EL (cell line): ENCODE measurements around the gene EPX.
"Not testable (repeated sequence)": the region's sequence is repeated elsewhere in the genome, so short reads cannot be mapped to it uniquely, and the experiment has no call there.

Experiments used
- DNase-seq: peaks from one replicate; pipeline ENCODE4 v3.0.0-alpha.2; 2016

The EPX gene

GRCh38 chr17:58192612-58193011 is at the start of gene EPX:
EPX (plus strand) TSS chr17:58192726; CDS start chr17:58192847, 121 bp downstream.
- no peak for DNase-seq

GRCh38 chr17:58143335-58143734 is 49.2 kb upstream of the EPX start:
- DNase-seq: not testable (repeated sequence)

DNA sequence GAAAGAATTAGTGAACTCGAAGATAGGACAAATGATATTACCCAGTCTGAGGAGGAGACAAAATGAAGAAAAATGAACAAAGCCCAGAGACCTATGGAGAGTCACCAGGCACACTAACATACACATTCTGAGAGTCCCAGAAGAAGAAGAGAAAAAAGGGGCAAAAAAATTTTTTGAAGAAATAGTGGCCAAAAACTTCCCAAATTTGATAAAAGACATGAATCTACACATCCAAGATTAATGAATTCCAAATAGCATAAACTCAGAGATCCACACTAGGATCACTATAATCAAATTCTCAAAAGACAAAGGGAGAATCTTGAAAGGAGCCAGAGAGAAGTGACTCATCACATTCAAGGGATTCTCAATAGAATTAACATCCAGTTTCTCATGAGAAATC is 47.7 kb upstream of the EPX start:
- DNase-seq: no peak

- no peak for DNase-seq
Measured at GRCh38 chr17:58147930-58148434, 44.5 kb upstream of the EPX start, which contains the start of gene OR4D1. OR4D1 (plus strand) TSS chr17:58148384; CDS start chr17:58155154, 6,770 bp downstream.

GRCh38 chr17:58148609-58149008 is 43.9 kb upstream of the EPX start:
- no peak for DNase-seq

DNA sequence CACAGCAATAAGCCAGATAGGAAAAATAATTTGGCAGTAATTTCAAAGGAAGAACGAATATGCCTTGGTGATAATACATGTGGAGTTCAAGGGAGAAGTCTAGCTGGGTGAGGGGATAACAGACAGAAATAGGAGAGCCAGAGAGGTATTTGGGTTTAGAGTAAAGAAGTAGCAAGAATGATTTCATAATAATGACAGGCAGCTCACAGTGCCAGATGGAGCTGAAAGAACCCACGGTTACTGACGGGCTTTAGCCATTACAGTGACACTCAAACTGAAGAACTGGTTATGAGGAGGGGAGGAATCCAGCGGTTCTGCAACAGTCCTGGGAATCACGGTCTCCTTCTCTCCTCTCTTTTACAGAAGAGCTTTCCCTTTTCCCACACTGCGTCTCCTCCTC is 42.1 kb upstream of the EPX start:
- DNase-seq: no peak

GRCh38 chr17:58153046-58153445 is 39.5 kb upstream of the EPX start:
- no peak for DNase-seq

DNA sequence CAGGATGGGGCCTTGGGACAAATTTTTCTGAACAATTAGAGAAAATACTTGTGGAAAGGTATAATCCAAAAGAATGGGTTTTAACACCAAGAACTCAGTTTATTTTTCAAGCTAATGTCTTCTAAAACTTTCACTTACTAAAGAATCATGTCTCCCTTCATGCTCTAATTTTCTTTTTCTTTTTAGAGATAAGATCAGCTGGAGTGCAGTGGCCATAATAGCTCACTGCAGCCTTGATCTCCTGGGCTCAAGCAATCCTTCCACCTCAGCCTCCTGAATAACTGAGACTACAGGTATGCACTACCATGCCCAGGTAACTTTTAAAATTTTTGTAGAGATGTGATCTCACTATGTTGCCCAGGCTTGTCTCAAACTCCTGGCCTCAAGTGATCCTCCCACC is 38.9 kb upstream of the EPX start:
- DNase-seq: no peak

DNA sequence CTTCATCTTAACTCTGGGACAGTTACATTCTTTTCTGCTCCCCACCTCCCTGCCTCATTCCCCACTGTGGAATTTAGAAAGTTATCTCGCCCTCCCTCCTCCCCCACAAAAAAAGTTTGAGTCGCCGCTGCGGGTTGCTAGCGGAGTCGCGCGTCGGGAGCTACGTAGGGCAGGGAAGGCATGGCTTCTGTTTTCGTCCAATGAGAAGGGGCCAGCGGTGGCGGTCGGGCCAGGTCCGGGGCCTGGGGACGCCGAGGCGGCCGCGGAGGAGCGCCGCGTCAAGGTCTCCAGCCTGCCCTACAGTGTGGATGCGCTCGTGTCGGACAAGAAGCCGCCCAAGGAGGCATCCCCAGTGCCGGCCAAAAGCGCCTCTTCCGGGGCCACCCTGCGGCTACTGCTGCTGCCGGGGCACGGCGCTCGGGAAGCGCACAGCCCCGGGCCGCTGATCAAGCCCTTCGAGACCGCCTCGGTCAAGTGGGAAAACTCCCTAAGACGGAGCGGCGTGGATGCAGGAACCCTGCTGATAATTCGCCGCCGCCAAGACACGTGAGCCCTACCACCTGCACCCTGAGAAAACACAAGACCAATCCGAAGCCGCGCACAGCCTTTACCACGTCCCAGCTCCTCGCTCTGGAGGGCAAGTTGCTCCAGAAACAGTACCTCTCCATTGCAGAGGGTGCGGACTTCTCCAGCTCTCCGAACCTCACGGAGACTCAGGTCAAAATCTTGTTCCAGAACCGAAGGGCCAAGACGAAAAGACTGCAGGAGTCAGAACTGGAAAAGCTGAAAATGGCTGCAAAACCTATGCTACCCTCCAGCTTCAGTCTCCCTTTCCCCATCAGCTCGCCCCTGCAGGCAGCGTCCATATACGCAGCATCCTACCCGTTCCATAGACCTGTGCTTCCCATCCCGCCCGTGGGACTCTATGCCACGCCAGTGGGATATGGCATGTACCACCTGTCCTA is 35.4 kb upstream of the EPX start:
- peak; percentile 5 for DNase-seq

- DNase-seq: no peak
Measured at GRCh38 chr17:58158181-58158580, 34.3 kb upstream of the EPX start.

- no peak for DNase-seq
Measured at GRCh38 chr17:58161566-58161965, 31.0 kb upstream of the EPX start.

- no peak for DNase-seq
Measured at GRCh38 chr17:58165981-58166380, 26.5 kb upstream of the EPX start.

GRCh38 chr17:58166682-58167081 is 25.8 kb upstream of the EPX start, which contains the start of gene OR4D2:
OR4D2 (plus strand) TSS chr17:58166982; CDS start chr17:58169656, 2,674 bp downstream.
- no peak for DNase-seq

DNA sequence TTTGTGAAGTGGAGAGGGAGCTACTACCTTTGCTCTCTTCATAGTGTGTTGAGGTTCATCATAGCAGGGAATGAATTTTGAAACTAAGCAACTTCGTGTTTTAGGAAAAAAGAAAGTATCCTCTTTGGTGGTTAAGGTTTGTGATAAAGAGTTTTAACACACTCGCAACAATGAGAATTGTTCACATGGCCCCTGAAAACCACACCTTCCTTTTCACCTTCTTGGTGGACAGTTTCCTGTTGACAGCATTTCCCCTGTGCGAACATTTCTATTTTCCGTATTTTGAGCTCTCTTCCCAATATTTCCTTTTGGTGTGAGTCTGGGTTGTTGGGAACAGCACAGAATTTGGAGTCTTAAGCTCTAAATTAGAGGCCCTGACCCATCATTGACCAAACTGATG is 21.9 kb upstream of the EPX start:
- DNase-seq: no peak

DNA sequence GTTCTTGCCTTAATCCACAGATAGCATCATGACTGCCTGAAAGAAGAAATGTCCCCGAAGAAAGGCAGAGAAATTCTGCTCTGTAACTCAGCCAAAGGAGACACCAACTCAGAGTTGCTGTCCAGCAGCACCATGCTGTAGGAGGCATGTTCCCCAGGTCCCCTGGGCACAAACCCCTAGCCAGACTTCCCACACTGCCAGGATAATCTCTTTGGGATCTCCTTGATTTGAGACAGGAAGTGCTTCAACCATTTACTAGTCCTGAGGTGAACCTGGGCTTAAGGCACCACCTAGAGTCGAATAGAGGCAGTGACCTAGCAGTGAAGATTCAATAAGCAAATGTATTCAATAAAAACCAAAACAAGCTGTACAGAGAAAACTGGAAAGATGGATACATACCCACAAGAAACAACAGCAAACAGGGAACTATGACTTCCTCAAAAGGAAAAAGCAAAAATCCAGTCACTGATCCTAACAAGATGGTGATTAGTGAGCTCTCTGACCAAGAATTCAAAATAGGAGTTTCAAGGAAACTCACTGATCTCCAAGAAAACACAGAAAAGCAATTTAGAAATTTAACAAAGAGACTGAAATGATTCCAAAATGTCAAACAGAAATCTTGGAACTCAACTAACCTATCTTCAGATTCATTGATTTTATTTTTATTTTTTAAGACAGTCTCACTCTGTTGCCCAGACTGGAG is 20.0 kb upstream of the EPX start:
- peak; percentile 34 for DNase-seq

DNA sequence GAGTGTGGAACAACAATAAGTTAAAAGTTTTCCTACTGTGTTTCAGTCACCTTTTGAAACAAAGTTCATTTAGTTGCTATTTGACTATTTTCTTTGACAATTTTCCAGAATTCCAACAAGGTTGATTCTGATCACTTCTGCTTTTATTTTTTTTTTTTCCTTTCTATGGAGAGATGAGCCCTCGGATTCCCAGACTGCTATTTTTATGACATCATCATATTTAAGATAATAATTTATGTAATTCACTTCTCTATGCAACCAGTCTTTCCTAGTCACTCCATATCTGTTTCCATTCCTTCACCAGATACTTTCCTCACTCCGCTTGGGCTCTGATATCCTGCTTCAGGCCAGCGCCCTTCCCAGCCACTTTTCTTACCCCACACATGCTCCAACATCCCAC is 17.7 kb upstream of the EPX start:
- no peak for DNase-seq

DNA sequence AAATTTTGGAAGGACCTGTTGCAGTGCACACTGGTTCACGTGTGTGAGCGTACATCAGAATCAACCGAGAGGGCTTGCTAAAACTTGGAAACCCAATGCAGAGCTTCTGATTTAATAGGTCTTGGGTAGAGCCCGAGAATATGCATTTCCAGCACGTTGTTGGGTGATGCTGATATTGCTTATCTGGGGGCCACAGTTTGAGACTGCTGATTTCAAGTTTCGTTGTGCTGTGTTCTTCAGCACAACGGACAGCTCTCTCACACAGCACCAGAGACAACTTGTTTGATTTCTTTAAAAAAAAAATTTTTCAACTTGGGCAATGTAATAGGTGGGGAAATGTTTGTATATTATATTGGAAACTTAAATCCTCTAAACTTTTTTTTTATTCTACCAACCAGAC is 16.3 kb upstream of the EPX start:
- no peak for DNase-seq

DNA sequence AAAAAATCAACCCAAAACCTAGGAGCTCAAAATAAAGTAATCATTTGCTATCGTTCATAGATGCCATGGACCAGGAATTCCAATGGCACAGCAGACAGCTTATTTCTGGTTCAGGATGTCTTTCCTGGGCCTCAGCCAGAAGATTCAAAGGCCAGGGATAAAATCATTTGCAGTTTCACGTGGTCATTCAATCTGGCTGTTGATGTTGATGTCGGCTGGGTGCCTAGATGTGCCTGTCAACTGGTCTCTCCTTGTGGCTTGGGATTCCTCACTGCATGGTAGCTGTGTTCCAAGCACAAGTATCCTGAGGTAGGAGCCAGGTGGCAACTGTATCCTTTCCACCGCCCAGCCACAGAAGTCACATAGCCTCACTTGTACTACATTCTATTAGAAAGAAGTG is 10.7 kb upstream of the EPX start:
- no peak for DNase-seq

DNA sequence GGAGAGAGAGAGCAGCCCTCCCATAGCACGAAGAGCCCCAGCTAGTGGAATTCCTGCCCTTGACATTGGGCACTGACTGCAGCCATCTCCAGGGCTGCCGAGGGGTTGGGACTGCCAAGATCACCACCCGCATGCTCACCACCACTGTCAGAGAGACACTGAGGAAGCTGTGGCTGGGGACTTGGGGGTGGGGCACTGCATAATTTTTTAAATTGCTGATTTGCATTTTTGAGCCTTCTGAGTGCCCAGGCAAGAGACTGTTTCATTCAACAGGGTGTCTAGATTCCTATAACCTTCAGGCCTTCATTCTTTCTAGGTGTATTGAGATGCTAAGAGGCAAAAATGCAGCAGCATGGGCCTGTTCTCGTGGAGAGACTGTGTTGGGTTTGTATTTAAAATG is 9.0 kb upstream of the EPX start:
- no peak for DNase-seq

- peak; percentile 63 for DNase-seq
Measured at GRCh38 chr17:58184308-58184985, 8.1 kb upstream of the EPX start.

DNA sequence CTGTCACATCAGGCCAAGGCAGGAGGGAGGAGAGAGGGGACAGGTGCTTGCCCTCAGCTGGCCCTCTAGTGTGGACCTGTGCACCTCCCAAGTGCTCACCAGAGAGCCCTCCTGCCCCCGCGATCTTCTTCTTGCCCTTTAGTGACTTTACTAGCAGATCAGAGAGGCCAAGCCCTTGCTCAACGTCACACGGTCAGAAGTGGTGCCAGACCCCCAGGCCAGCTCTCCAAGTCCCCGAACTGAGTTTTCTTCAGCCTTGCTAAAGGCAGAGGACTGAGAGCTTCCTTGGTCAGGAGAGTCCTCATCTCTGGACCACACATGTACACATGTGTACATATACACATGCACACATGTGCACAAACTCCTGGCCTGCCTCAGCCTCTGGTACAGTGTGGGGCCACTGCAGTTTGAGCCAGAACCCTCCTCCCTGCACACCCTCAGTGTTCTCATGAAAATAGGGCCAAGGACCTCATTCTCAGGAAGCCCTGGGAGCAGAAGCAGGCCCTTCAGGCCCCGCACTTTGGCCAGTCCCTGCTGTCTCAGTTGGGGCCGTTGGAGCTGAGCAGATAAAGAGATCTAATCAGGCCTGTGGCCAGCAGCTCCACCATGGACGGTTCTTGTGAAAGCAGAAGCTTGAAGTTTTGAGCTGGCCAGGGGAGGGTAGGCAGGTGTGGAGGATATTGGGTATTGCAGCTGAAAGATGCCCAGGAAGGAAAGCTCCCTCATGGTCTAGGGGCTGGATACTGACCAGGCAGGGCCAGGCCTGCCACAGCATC is 7.4 kb upstream of the EPX start:
- DNase-seq: no peak

GRCh38 chr17:58186591-58186990 is 5.9 kb upstream of the EPX start:
- DNase-seq: no peak
